Testis (tissue), 3 donors: Measurements from ENCODE around the gene OXA1L. TPM values are rescaled to one million over a fixed set of nuclear protein-coding genes. Genes with fewer than 3 reads are reported as not detected.

Experiments used
- DNase-seq: peaks from one replicate; pipeline ENCODE4 v3.0.0-alpha.2; 2019
- H3K27ac ChIP-seq, 2 donors: fragments of 200-600 bp; sonication (generic); one replicate each; pipeline ENCODE4 v1.5.1; 2019
- H3K27me3 ChIP-seq: fragments of 200-600 bp; sonication (generic); one replicate; pipeline ENCODE4 v1.5.1; 2019
- H3K36me3 ChIP-seq: fragments of 200-600 bp; sonication (generic); one replicate; pipeline ENCODE4 v1.5.1; 2017; ENCODE audit warnings: low read depth; ENCODE audit errors: missing control alignments
- H3K4me1 ChIP-seq: fragments of 200-600 bp; sonication (generic); one replicate; pipeline ENCODE4 v1.5.1; 2019
- H3K4me3 ChIP-seq, 2 donors: fragments of 200-600 bp; sonication (generic); one replicate each; pipeline ENCODE4 v1.5.1; 2017 to 2019
- H3K9me3 ChIP-seq: fragments of 200-600 bp; sonication (generic); one replicate; pipeline ENCODE4 v1.5.1; 2017
- CTCF ChIP-seq, 3 experiments: fragments of 450-650 bp in 2 of 3; fragments of 200-600 bp in 1 of 3; sonication (generic) in 1 of 3; IDR thresholded peaks; one replicate each; pipeline ENCODE4 v1.5.1; 2016 to 2019; ENCODE audit warnings: antibody characterized with exemption in 3 of 3, mild to moderate bottlenecking in 2 of 3, moderate library complexity in 1 of 3
- POLR2A ChIP-seq: fragments of 450-650 bp; IDR thresholded peaks from one replicate; pipeline ENCODE4 v1.6.1; 2017; ENCODE audit warnings: antibody characterized with exemption, mild to moderate bottlenecking, moderate library complexity
- WGBS, 2 donors: methylation state at CpG; one replicate each; pipeline ENCODE4 v1.1.5; 2018; 5-methylcytosine and 5-hydroxymethylcytosine counted together
- intact Hi-C: fragments of 100-400 bp; cut with DNase I; formaldehyde crosslinking; loops from one replicate; pipeline ENCODE4 v1.15.1; 2023; ENCODE audit warnings: low total_unique reads
- polyA plus RNA-seq: library from polyadenylated mRNA; stranded (reverse); fragments of 350-450 nt; fragmentation: Illumina TruSeq; extraction: RNeasy Lipid Tissue Mini Kit (QIAGEN cat#74804); gene quantifications from one replicate; pipeline ENCODE4 v1.2.3, GENCODE V29; 2014; ENCODE audit warnings: low read depth, low replicate concordance; ENCODE audit not compliant: insufficient read depth
- small RNA-seq, 2 donors: library from RNA; depleted of rRNA; stranded (forward); fragments of <200 nt; gene quantifications; one replicate each; pipeline ENCODE3, GENCODE V24; 2016
- total RNA-seq, 2 donors: library from RNA; depleted of rRNA; stranded (reverse); fragments of >200 nt; gene quantifications; one replicate each; pipeline ENCODE4 v1.2.3, GENCODE V29; 2016

OXA1L gene
- total and polyA plus RNA-seq, 3 donors from 2014 or later: 61.7 to 79.8 (median 76.8) TPM

GRCh38 chr14:22819151-22819988 is 52.9 kb downstream of the OXA1L start:
- Histone ChIP-seq H3K4me1 (peaks cover 16% of the 10 kb centered on the region), H3K27ac (no peak overlapping the region), H3K9me3 (no peaks in the 10 kb centered on the region), H3K36me3 (no peaks in the 10 kb centered on the region), H3K27me3 (no peaks in the 10 kb centered on the region), H3K4me3 (no peak overlapping the region)
- DNase-seq: no peak
- no peak for TF ChIP-seq POLR2A
- no peak for TF ChIP-seq CTCF (IDR thresholded peaks at IDR 0.05)
- 41 to 44% methylated on average over 10 of the region's 10 CpGs for WGBS, 2 donors
- intact Hi-C loops: no loop called here

GRCh38 chr14:22820731-22821130 is 54.2 kb downstream of the OXA1L start:
- Histone ChIP-seq H3K27me3 (no peaks in the 10 kb centered on the region), H3K36me3 (no peaks in the 10 kb centered on the region), H3K4me1 (peaks cover 16% of the 10 kb centered on the region), H3K27ac (no peak overlapping the region), H3K9me3 (no peaks in the 10 kb centered on the region), H3K4me3 (no peak overlapping the region)
- intact Hi-C loops: no loop called here
- TF ChIP-seq CTCF (IDR thresholded peaks at IDR 0.05): no peak
- TF ChIP-seq POLR2A: no peak
- WGBS, 2 donors: 97 to 100% methylated on average over 1 of the region's 1 CpG
- no peak for DNase-seq

- no peak for TF ChIP-seq CTCF (IDR thresholded peaks at IDR 0.05)
- H3K9me3 ChIP-seq: no peaks in the 10 kb centered on the region
- H3K36me3 ChIP-seq: no peaks in the 10 kb centered on the region
- H3K27me3 ChIP-seq: no peaks in the 10 kb centered on the region
- no peak overlapping the region for H3K27ac ChIP-seq
- peak overlapping the region in 1 of 2 donors; percentile 58 for H3K4me3 ChIP-seq
- 58 to 61% methylated on average over 24 of the region's 24 CpGs for WGBS, 2 donors
- intact Hi-C loops: no loop called here
- DNase-seq: no peak
- H3K4me1 ChIP-seq: peaks cover 16% of the 10 kb centered on the region
Measured at GRCh38 chr14:22821193-22822015, 54.9 kb downstream of the OXA1L start.

- no peak for DNase-seq
- no peaks in the 10 kb centered on the region for H3K9me3 ChIP-seq
- no peaks in the 10 kb centered on the region for H3K27me3 ChIP-seq
- no peak overlapping the region for H3K27ac ChIP-seq
- peaks cover 16% of the 10 kb centered on the region for H3K4me1 ChIP-seq
- TF ChIP-seq CTCF (IDR thresholded peaks at IDR 0.05) (no peak), POLR2A (no peak)
- 43 to 50% methylated on average over 17 to 31 of the region's 32 CpGs for WGBS, 2 donors
- intact Hi-C loops: no loop called here
- peak overlapping the region; percentile 32 to 58 for H3K4me3 ChIP-seq
- no peaks in the 10 kb centered on the region for H3K36me3 ChIP-seq
Measured at GRCh38 chr14:22822016-22822570, 55.6 kb downstream of the OXA1L start.

Small RNA genes within 50 kb of the gene (small RNA-seq; reads per million reads assigned to genes)
- 0 to 0.09 reads per million in 2 donors for gene RF00588

Other genes with a start within 250 kb of the OXA1L start
- 100 to 1,000 TPM; 209 to 235 TPM for gene DAD1, start 177.5 kb upstream of the OXA1L start, total RNA-seq
- gene DAD1, start 177.5 kb upstream of the OXA1L start, polyA plus RNA-seq: 350 TPM
- 100 to 1,000 TPM; 122 to 158 TPM for gene ABHD4, start 168.4 kb upstream of the OXA1L start, total RNA-seq
- 111 TPM for gene ABHD4, start 168.4 kb upstream of the OXA1L start, polyA plus RNA-seq
- under 1 TPM in 1 of 2 donors, not detected in 1; 0.19 TPM for gene OR6J1, start 122.3 kb upstream of the OXA1L start, total RNA-seq
- not detected for gene OR6J1, start 122.3 kb upstream of the OXA1L start, polyA plus RNA-seq
- 10 to 100 TPM; 22.2 to 34.7 TPM for gene SLC7A7, start 48.7 kb downstream of the OXA1L start, total RNA-seq
- 77.1 TPM for gene SLC7A7, start 48.7 kb downstream of the OXA1L start, polyA plus RNA-seq
- gene MRPL52, start 63.2 kb downstream of the OXA1L start, total RNA-seq: 10 to 100 TPM; 31.1 to 47.0 TPM
- 77.0 TPM for gene MRPL52, start 63.2 kb downstream of the OXA1L start, polyA plus RNA-seq
- 10 to 100 TPM; 14.2 to 35.8 TPM for gene MMP14, start 69.9 kb downstream of the OXA1L start, total RNA-seq
- gene MMP14, start 69.9 kb downstream of the OXA1L start, polyA plus RNA-seq: 54.6 TPM
- 10 to 100 TPM; 41.3 to 67.7 TPM for gene LRP10, start 105.1 kb downstream of the OXA1L start, total RNA-seq
- 58.2 TPM for gene LRP10, start 105.1 kb downstream of the OXA1L start, polyA plus RNA-seq
- gene REM2, start 116.5 kb downstream of the OXA1L start, total RNA-seq: 1 to 10 TPM; 2.9 to 4.8 TPM
- 2.4 TPM for gene REM2, start 116.5 kb downstream of the OXA1L start, polyA plus RNA-seq
- 100 to 1,000 TPM in 1 of 2 donors, 10 to 100 TPM in 1; 93.3 to 115 TPM for gene RBM23, start 152.5 kb downstream of the OXA1L start, total RNA-seq
- 73.7 TPM for gene RBM23, start 152.5 kb downstream of the OXA1L start, polyA plus RNA-seq
- 10 to 100 TPM; 62.4 to 76.8 TPM for gene PRMT5, start 162.7 kb downstream of the OXA1L start, total RNA-seq
- 73.9 TPM for gene PRMT5, start 162.7 kb downstream of the OXA1L start, polyA plus RNA-seq
- 10 to 100 TPM; 26.4 to 30.5 TPM for gene HAUS4, start 190.4 kb downstream of the OXA1L start, total RNA-seq
- 22.4 TPM for gene HAUS4, start 190.4 kb downstream of the OXA1L start, polyA plus RNA-seq
- 10 to 100 TPM; 11.3 to 11.9 TPM for gene AJUBA, start 215.9 kb downstream of the OXA1L start, total RNA-seq
- 12.8 TPM for gene AJUBA, start 215.9 kb downstream of the OXA1L start, polyA plus RNA-seq
- 10 to 100 TPM; 12.5 to 17.5 TPM for gene C14orf93, start 243.5 kb downstream of the OXA1L start, total RNA-seq
- 4.5 TPM for gene C14orf93, start 243.5 kb downstream of the OXA1L start, polyA plus RNA-seq